KMS-11 (cell line): ENCODE measurements around the gene SYNDIG1.

Experiments used
- H2AFZ ChIP-seq: fragments of 200-600 bp; sonication (generic); 2 replicates; pipeline ENCODE4 v1.6.1; 2016; ENCODE audit warnings: antibody characterized with exemption, mixed run types, low read depth
- H3K27ac ChIP-seq: fragments of 200-600 bp; sonication (generic); 2 replicates; pipeline ENCODE4 v1.6.1; 2016; ENCODE audit warnings: mild to moderate bottlenecking, mixed run types
- H3K27me3 ChIP-seq: fragments of 200-600 bp; sonication (generic); 2 replicates; pipeline ENCODE4 v1.6.1; 2017; ENCODE audit warnings: mild to moderate bottlenecking, low read depth, mixed run types, moderate library complexity; ENCODE audit not compliant: insufficient read depth
- H3K36me3 ChIP-seq: fragments of 200-600 bp; sonication (generic); 2 replicates; pipeline ENCODE4 v1.6.1; 2017; ENCODE audit warnings: mild to moderate bottlenecking, mixed run types; ENCODE audit not compliant: insufficient read depth
- H3K4me1 ChIP-seq: fragments of 200-600 bp; sonication (generic); 2 replicates; pipeline ENCODE4 v1.6.1; 2016; ENCODE audit warnings: mild to moderate bottlenecking, low read depth, mixed run types; ENCODE audit not compliant: poor library complexity, severe bottlenecking
- H3K4me2 ChIP-seq: fragments of 200-600 bp; sonication (generic); 2 replicates; pipeline ENCODE4 v1.7.0; 2016; ENCODE audit warnings: mild to moderate bottlenecking, mixed run types
- H3K4me3 ChIP-seq: fragments of 200-600 bp; sonication (generic); IDR thresholded peaks from 2 replicates; pipeline ENCODE4 v1.6.1; 2017; ENCODE audit warnings: low read depth, low read length, mixed read lengths; ENCODE audit not compliant: insufficient read depth
- H3K79me2 ChIP-seq: fragments of 200-600 bp; sonication (generic); 2 replicates; pipeline ENCODE4 v1.6.1; 2016; ENCODE audit warnings: low read depth, mixed run types; ENCODE audit not compliant: insufficient read depth
- H3K9ac ChIP-seq: fragments of 200-600 bp; sonication (generic); 2 replicates; pipeline ENCODE4 v1.6.1; 2016; ENCODE audit warnings: mild to moderate bottlenecking, mixed run types
- H4K20me1 ChIP-seq: fragments of 200-600 bp; sonication (generic); 2 replicates; pipeline ENCODE4 v1.6.1; 2016; ENCODE audit warnings: mild to moderate bottlenecking, mixed run types; ENCODE audit not compliant: insufficient read depth
- TF ChIP-seq, protein P1 (sequence below): fragments of 200-600 bp; sonication (generic); conservative IDR thresholded peaks from 2 replicates; pipeline ENCODE4 v1.6.1; 2017; ENCODE audit warnings: low read depth, mild to moderate bottlenecking, antibody characterized with exemption, low read length, moderate library complexity, mixed read lengths

SYNDIG1 gene

GRCh38 chr20:24653306-24653705, 183.9 kb downstream of the SYNDIG1 start:
- TF ChIP-seq, protein P1, sequence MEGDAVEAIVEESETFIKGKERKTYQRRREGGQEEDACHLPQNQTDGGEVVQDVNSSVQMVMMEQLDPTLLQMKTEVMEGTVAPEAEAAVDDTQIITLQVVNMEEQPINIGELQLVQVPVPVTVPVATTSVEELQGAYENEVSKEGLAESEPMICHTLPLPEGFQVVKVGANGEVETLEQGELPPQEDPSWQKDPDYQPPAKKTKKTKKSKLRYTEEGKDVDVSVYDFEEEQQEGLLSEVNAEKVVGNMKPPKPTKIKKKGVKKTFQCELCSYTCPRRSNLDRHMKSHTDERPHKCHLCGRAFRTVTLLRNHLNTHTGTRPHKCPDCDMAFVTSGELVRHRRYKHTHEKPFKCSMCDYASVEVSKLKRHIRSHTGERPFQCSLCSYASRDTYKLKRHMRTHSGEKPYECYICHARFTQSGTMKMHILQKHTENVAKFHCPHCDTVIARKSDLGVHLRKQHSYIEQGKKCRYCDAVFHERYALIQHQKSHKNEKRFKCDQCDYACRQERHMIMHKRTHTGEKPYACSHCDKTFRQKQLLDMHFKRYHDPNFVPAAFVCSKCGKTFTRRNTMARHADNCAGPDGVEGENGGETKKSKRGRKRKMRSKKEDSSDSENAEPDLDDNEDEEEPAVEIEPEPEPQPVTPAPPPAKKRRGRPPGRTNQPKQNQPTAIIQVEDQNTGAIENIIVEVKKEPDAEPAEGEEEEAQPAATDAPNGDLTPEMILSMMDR: no peak
- H3K4me3 ChIP-seq: no peak overlapping the region
- no peaks in the 10 kb centered on the region for H3K4me1 ChIP-seq
- no peaks in the 10 kb centered on the region for H3K27me3 ChIP-seq
- H2AFZ ChIP-seq: no peak overlapping the region
- H3K9ac ChIP-seq: no peak overlapping the region
- H4K20me1 ChIP-seq: no peaks in the 10 kb centered on the region
- H3K4me2 ChIP-seq: no peak overlapping the region
- H3K36me3 ChIP-seq: no peaks in the 10 kb centered on the region
- no peaks in the 10 kb centered on the region for H3K79me2 ChIP-seq
- no peak overlapping the region for H3K27ac ChIP-seq

DNA sequence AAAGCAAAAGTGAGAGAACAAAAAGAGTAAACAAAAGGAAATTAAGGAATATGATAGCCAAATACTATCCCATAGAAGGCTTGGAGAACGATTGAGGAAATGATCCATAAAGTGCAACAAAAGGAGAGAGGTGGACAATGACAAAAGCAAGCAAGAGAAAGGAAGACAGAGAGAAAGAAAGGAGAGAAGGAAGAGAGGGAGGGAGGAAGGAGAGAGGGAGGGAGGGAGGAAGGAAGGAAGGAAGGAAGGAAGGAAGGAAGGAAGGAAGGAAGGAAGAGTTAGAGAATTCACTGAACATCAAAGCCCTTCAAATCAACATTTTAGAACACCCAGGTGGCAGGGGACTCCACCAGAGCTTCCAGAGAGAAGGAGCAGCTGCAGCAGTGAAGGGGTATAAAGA, 185.0 kb downstream of the SYNDIG1 start:
- H3K27ac ChIP-seq: no peak overlapping the region
- TF ChIP-seq, protein P1: no peak
- H4K20me1 ChIP-seq: no peaks in the 10 kb centered on the region
- no peaks in the 10 kb centered on the region for H3K4me1 ChIP-seq
- H2AFZ ChIP-seq: no peak overlapping the region
- no peak overlapping the region for H3K9ac ChIP-seq
- H3K36me3 ChIP-seq: no peaks in the 10 kb centered on the region
- no peaks in the 10 kb centered on the region for H3K27me3 ChIP-seq
- no peak overlapping the region for H3K4me2 ChIP-seq
- H3K4me3 ChIP-seq: no peak overlapping the region
- no peaks in the 10 kb centered on the region for H3K79me2 ChIP-seq

GRCh38 chr20:24656391-24656790, 187.0 kb downstream of the SYNDIG1 start:
- TF ChIP-seq, protein P1: no peak
- H3K36me3 ChIP-seq: no peaks in the 10 kb centered on the region
- H3K27ac ChIP-seq: no peak overlapping the region
- H3K27me3 ChIP-seq: no peaks in the 10 kb centered on the region
- H3K4me2 ChIP-seq: no peak overlapping the region
- no peak overlapping the region for H3K9ac ChIP-seq
- H3K79me2 ChIP-seq: no peaks in the 10 kb centered on the region
- H3K4me3 ChIP-seq: no peak overlapping the region
- H4K20me1 ChIP-seq: no peaks in the 10 kb centered on the region
- no peaks in the 10 kb centered on the region for H3K4me1 ChIP-seq
- no peak overlapping the region for H2AFZ ChIP-seq

GRCh38 chr20:24657196-24657595, 187.8 kb downstream of the SYNDIG1 start:
- H2AFZ ChIP-seq: no peak overlapping the region
- H3K27me3 ChIP-seq: no peaks in the 10 kb centered on the region
- H3K4me3 ChIP-seq: no peak overlapping the region
- no peak overlapping the region for H3K4me2 ChIP-seq
- no peaks in the 10 kb centered on the region for H3K36me3 ChIP-seq
- H3K79me2 ChIP-seq: no peaks in the 10 kb centered on the region
- no peak overlapping the region for H3K9ac ChIP-seq
- no peaks in the 10 kb centered on the region for H3K4me1 ChIP-seq
- no peaks in the 10 kb centered on the region for H4K20me1 ChIP-seq
- H3K27ac ChIP-seq: no peak overlapping the region
- TF ChIP-seq, protein P1: no peak
